HepG2 (cell line): ENCODE data around the gene MRLN. TPM values are rescaled to one million over a fixed set of nuclear protein-coding genes. Genes with fewer than 3 reads are reported as not detected.

Experiments used
- FOSL2 ChIP-seq: sonication (generic); formaldehyde crosslinking; IDR thresholded peaks from 2 replicates; pipeline ENCODE4 v1.4.0; 2020; ENCODE audit warnings: missing genetic modification reagents
- HNRNPL ChIP-seq: fragments of 200-400 bp; formaldehyde crosslinking; IDR thresholded peaks from 2 replicates; pipeline ENCODE4 v1.6.1; 2017; ENCODE audit warnings: mild to moderate bottlenecking, low read depth, low read length
- MED13 ChIP-seq: sonication (generic); formaldehyde crosslinking; IDR thresholded peaks from 2 replicates; pipeline ENCODE4 v1.5.0; 2020; ENCODE audit warnings: missing genetic modification reagents
- NCOA2 ChIP-seq: sonication (generic); formaldehyde crosslinking; IDR thresholded peaks from 2 replicates; pipeline ENCODE4 v1.8.0; 2022; ENCODE audit warnings: inconsistent platforms
- NFIB ChIP-seq: sonication (generic); formaldehyde crosslinking; IDR thresholded peaks from 2 replicates; pipeline ENCODE4 v1.9.0; 2021; ENCODE audit warnings: missing genetic modification reagents, mild to moderate bottlenecking, borderline replicate concordance
- PLRG1 ChIP-seq: fragments of 450-650 bp; conservative IDR thresholded peaks from 2 replicates; pipeline ENCODE4 v1.6.1; 2016
- RXRA ChIP-seq: sonication (generic); formaldehyde crosslinking; IDR thresholded peaks from 2 replicates; pipeline ENCODE4 v1.5.1; 2020; ENCODE audit warnings: missing genetic modification reagents
- SRSF4 ChIP-seq: fragments of 200-400 bp; formaldehyde crosslinking; IDR thresholded peaks from one replicate; pipeline ENCODE4 v1.6.1; 2018; ENCODE audit warnings: mild to moderate bottlenecking, low read depth, low read length, moderate library complexity; ENCODE audit not compliant: poor library complexity, severe bottlenecking
- TAF15 ChIP-seq: fragments of 200-400 bp; formaldehyde crosslinking; IDR thresholded peaks from one replicate; pipeline ENCODE4 v1.6.1; 2018; ENCODE audit warnings: mild to moderate bottlenecking, low read depth, low read length; ENCODE audit not compliant: poor library complexity, severe bottlenecking
- XBP1 ChIP-seq: sonication (generic); formaldehyde crosslinking; IDR thresholded peaks from 2 replicates; pipeline ENCODE4 v1.5.0; 2020; ENCODE audit warnings: missing genetic modification reagents
- ZMAT3 ChIP-seq: sonication (generic); formaldehyde crosslinking; conservative IDR thresholded peaks from 2 replicates; pipeline ENCODE4 v1.7.0; 2021; ENCODE audit warnings: missing genetic modification reagents
- ZNF124 ChIP-seq: sonication (generic); formaldehyde crosslinking; IDR thresholded peaks from 2 replicates; pipeline ENCODE4 v1.4.0; 2020; ENCODE audit warnings: missing genetic modification reagents
- ZNF432 ChIP-seq: sonication (generic); formaldehyde crosslinking; IDR thresholded peaks from 2 replicates; pipeline ENCODE4 v1.5.0; 2020; ENCODE audit warnings: missing genetic modification reagents, mild to moderate bottlenecking, borderline replicate concordance
- ZNF615 ChIP-seq: sonication (generic); formaldehyde crosslinking; IDR thresholded peaks from 2 replicates; pipeline ENCODE4 v1.5.0; 2020; ENCODE audit warnings: mild to moderate bottlenecking, missing genetic modification reagents, borderline replicate concordance
- ZNF660 ChIP-seq: sonication (generic); formaldehyde crosslinking; IDR thresholded peaks from 2 replicates; pipeline ENCODE4 v1.5.1; 2020; ENCODE audit warnings: mild to moderate bottlenecking, low read depth, missing genetic modification reagents, borderline replicate concordance
- ZNF672 ChIP-seq: sonication (generic); formaldehyde crosslinking; IDR thresholded peaks from 2 replicates; pipeline ENCODE4 v1.8.1; 2022; ENCODE audit warnings: missing genetic modification reagents
- ZNF775 ChIP-seq: sonication (generic); formaldehyde crosslinking; IDR thresholded peaks from 2 replicates; pipeline ENCODE4 v1.4.0; 2020; ENCODE audit warnings: missing genetic modification reagents, mild to moderate bottlenecking, moderate library complexity, borderline replicate concordance
- ZSCAN21 ChIP-seq: sonication (generic); formaldehyde crosslinking; IDR thresholded peaks from 2 replicates; pipeline ENCODE4 v1.8.0; 2022; ENCODE audit warnings: mild to moderate bottlenecking, missing genetic modification reagents, moderate library complexity, borderline replicate concordance
- polyA plus RNA-seq, 8 experiments: library from polyadenylated mRNA; depleted of rRNA in 3 of 8; stranded (reverse) in 7 of 8; unstranded in 1 of 8; fragments of >200 nt; fragmentation: Illumina TruSeq in 4 of 8; extraction: Trizol in 4 of 8; gene quantifications; 2 replicates each; pipeline versions ENCODE4 v1.2.1 to v1.2.3, GENCODE V29; 2011 to 2016; ENCODE audit warnings: low read depth in 4 of 8, missing spikeins in 1 of 8, mixed read lengths in 1 of 8; ENCODE audit not compliant: insufficient read depth in 1 of 8
- total RNA-seq, 5 experiments: library from RNA; depleted of rRNA; stranded (reverse); fragments of >200 nt; fragmentation: Illumina TruSeq; extraction: Trizol; gene quantifications; 2 replicates each; pipeline ENCODE4 v1.2.3, GENCODE V29; 2016; ENCODE audit warnings: low read depth in 1 of 5
- TF ChIP-seq, protein P1 (sequence below): sonication (generic); formaldehyde crosslinking; IDR thresholded peaks from 2 replicates; pipeline ENCODE4 v1.8.1; 2023; ENCODE audit warnings: mild to moderate bottlenecking, missing genetic modification reagents
- TF ChIP-seq, protein P2 (sequence below): sonication (generic); formaldehyde crosslinking; conservative IDR thresholded peaks from 2 replicates; pipeline ENCODE4 v1.4.0; 2020; ENCODE audit warnings: missing genetic modification reagents
- TF ChIP-seq, protein P3 (sequence below): sonication (generic); formaldehyde crosslinking; IDR thresholded peaks from 2 replicates; pipeline ENCODE4 v1.4.0; 2020; ENCODE audit warnings: missing genetic modification reagents, mild to moderate bottlenecking, borderline replicate concordance
- TF ChIP-seq, protein P4 (sequence below): sonication (generic); formaldehyde crosslinking; IDR thresholded peaks from 2 replicates; pipeline ENCODE4 v1.5.0; 2020; ENCODE audit warnings: mild to moderate bottlenecking, missing genetic modification reagents
- TF ChIP-seq, protein P5 (sequence below): sonication (generic); formaldehyde crosslinking; IDR thresholded peaks from 2 replicates; pipeline ENCODE4 v1.4.0; 2020; ENCODE audit warnings: missing genetic modification reagents

Gene MRLN
- total and polyA plus RNA-seq, 2 of the 13 experiments (the other 11 are each of a cell fraction or from before 2014, with no cell fraction given): not detected

DNA sequence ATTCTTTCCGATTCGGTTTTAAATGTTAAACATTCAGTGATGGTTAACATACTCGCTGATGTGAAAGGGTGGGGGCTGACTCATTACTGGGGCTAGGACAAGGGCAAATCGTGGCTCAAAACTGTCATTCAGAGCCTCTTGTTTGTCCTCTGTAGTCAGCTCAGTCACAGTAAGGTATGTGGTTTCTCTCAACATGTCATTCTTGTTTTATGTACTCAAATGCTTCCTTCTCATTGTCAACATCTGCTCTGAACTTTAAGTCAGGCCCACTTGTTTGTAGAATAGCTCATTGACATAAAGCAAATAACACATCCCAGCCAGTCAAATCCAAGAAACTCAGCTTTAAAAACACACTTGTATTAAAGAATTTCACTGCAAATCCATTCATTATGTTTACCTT lies 50.9 kb downstream of the MRLN start (continued):
- TF ChIP-seq, protein P1, sequence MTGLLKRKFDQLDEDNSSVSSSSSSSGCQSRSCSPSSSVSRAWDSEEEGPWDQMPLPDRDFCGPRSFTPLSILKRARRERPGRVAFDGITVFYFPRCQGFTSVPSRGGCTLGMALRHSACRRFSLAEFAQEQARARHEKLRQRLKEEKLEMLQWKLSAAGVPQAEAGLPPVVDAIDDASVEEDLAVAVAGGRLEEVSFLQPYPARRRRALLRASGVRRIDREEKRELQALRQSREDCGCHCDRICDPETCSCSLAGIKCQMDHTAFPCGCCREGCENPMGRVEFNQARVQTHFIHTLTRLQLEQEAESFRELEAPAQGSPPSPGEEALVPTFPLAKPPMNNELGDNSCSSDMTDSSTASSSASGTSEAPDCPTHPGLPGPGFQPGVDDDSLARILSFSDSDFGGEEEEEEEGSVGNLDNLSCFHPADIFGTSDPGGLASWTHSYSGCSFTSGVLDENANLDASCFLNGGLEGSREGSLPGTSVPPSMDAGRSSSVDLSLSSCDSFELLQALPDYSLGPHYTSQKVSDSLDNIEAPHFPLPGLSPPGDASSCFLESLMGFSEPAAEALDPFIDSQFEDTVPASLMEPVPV: no peak
- TF ChIP-seq XBP1 (CRISPR knock-in tag) (no peak), PLRG1 (no peak), MED13 (CRISPR knock-in tag) (no peak), ZMAT3 (no peak), ZNF660 (CRISPR knock-in tag) (no peak), HNRNPL (no peak), ZNF124 (CRISPR knock-in tag) (no peak), NCOA2 (CRISPR knock-in tag) (peak; percentile 56; the same call in 1 of the 2 replicates), NFIB (CRISPR knock-in tag) (no peak), ZNF672 (CRISPR knock-in tag) (no peak), ZNF432 (CRISPR knock-in tag) (no peak), ZNF775 (no peak), RXRA (CRISPR knock-in tag) (no peak), ZNF615 (no peak), TAF15 (no peak), SRSF4 (no peak), FOSL2 (CRISPR knock-in tag) (peak; percentile 81), ZSCAN21 (CRISPR knock-in tag) (no peak)
- TF ChIP-seq, protein P2, sequence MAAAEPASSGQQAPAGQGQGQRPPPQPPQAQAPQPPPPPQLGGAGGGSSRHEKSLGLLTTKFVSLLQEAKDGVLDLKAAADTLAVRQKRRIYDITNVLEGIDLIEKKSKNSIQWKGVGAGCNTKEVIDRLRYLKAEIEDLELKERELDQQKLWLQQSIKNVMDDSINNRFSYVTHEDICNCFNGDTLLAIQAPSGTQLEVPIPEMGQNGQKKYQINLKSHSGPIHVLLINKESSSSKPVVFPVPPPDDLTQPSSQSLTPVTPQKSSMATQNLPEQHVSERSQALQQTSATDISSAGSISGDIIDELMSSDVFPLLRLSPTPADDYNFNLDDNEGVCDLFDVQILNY (CRISPR knock-in tag): no peak
- TF ChIP-seq, protein P3, sequence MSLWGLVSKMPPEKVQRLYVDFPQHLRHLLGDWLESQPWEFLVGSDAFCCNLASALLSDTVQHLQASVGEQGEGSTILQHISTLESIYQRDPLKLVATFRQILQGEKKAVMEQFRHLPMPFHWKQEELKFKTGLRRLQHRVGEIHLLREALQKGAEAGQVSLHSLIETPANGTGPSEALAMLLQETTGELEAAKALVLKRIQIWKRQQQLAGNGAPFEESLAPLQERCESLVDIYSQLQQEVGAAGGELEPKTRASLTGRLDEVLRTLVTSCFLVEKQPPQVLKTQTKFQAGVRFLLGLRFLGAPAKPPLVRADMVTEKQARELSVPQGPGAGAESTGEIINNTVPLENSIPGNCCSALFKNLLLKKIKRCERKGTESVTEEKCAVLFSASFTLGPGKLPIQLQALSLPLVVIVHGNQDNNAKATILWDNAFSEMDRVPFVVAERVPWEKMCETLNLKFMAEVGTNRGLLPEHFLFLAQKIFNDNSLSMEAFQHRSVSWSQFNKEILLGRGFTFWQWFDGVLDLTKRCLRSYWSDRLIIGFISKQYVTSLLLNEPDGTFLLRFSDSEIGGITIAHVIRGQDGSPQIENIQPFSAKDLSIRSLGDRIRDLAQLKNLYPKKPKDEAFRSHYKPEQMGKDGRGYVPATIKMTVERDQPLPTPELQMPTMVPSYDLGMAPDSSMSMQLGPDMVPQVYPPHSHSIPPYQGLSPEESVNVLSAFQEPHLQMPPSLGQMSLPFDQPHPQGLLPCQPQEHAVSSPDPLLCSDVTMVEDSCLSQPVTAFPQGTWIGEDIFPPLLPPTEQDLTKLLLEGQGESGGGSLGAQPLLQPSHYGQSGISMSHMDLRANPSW (CRISPR knock-in tag): no peak
- TF ChIP-seq, protein P4, sequence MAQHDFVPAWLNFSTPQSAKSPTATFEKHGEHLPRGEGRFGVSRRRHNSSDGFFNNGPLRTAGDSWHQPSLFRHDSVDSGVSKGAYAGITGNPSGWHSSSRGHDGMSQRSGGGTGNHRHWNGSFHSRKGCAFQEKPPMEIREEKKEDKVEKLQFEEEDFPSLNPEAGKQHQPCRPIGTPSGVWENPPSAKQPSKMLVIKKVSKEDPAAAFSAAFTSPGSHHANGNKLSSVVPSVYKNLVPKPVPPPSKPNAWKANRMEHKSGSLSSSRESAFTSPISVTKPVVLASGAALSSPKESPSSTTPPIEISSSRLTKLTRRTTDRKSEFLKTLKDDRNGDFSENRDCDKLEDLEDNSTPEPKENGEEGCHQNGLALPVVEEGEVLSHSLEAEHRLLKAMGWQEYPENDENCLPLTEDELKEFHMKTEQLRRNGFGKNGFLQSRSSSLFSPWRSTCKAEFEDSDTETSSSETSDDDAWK: no peak
- TF ChIP-seq, protein P5, sequence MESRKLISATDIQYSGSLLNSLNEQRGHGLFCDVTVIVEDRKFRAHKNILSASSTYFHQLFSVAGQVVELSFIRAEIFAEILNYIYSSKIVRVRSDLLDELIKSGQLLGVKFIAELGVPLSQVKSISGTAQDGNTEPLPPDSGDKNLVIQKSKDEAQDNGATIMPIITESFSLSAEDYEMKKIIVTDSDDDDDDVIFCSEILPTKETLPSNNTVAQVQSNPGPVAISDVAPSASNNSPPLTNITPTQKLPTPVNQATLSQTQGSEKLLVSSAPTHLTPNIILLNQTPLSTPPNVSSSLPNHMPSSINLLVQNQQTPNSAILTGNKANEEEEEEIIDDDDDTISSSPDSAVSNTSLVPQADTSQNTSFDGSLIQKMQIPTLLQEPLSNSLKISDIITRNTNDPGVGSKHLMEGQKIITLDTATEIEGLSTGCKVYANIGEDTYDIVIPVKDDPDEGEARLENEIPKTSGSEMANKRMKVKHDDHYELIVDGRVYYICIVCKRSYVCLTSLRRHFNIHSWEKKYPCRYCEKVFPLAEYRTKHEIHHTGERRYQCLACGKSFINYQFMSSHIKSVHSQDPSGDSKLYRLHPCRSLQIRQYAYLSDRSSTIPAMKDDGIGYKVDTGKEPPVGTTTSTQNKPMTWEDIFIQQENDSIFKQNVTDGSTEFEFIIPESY (CRISPR knock-in tag): no peak
